GM18498 (cell line): ENCODE data around the gene HIPK4.
"Not testable (repeated sequence)": the region's sequence is repeated elsewhere in the genome, so short reads cannot be mapped to it uniquely, and the experiment has no call there.

ENCODE experiments used
- ATAC-seq: cut with Tn5 transposase; IDR thresholded peaks from one replicate; pipeline ENCODE4 v1.9.1; 2021; ENCODE audit warnings: mild to moderate bottlenecking, moderate library complexity; ENCODE audit not compliant: unreplicated experiment

HIPK4 gene

GRCh38 chr19:40418040-40418439, 28.1 kb upstream of the HIPK4 start:
- ATAC-seq = no peak

GRCh38 chr19:40417643-40417981, 27.6 kb upstream of the HIPK4 start:
- ATAC-seq = no peak

GRCh38 chr19:40416918-40417642, 27.1 kb upstream of the HIPK4 start:
- no peak for ATAC-seq

- no peak for ATAC-seq
Observed at GRCh38 chr19:40415768-40416167, 25.8 kb upstream of the HIPK4 start.

- ATAC-seq = no peak
Observed at GRCh38 chr19:40414542-40415535, 24.9 kb upstream of the HIPK4 start.

GRCh38 chr19:40413291-40413845, 23.4 kb upstream of the HIPK4 start, which contains the start of gene PRX:
PRX (minus strand) TSS chr19:40413378; CDS start chr19:40407932, 5,446 bp downstream.
- no peak for ATAC-seq

- no peak for ATAC-seq
Observed at GRCh38 chr19:40412866-40413265, 22.9 kb upstream of the HIPK4 start.

GRCh38 chr19:40411958-40412499, 22.0 kb upstream of the HIPK4 start:
- ATAC-seq = no peak

GRCh38 chr19:40411125-40411842, 21.3 kb upstream of the HIPK4 start:
- ATAC-seq = no peak

GRCh38 chr19:40410030-40410389, 20.0 kb upstream of the HIPK4 start:
- no peak for ATAC-seq

- ATAC-seq = not testable (repeated sequence)
Observed at GRCh38 chr19:40408598-40408925, 18.6 kb upstream of the HIPK4 start.

GRCh38 chr19:40407714-40408597, 18.0 kb upstream of the HIPK4 start:
- no peak for ATAC-seq

- peak; percentile 74 for ATAC-seq
Observed at GRCh38 chr19:40403262-40403984, 13.4 kb upstream of the HIPK4 start.

- no peak for ATAC-seq
Observed at GRCh38 chr19:40400559-40400958, 10.6 kb upstream of the HIPK4 start.

- ATAC-seq = no peak
Observed at GRCh38 chr19:40398417-40399131, 8.6 kb upstream of the HIPK4 start.

- ATAC-seq = no peak
Observed at GRCh38 chr19:40397568-40397906, 7.6 kb upstream of the HIPK4 start.

GRCh38 chr19:40396886-40397567, 7.0 kb upstream of the HIPK4 start:
- no peak for ATAC-seq

- no peak for ATAC-seq
Observed at GRCh38 chr19:40395956-40396355, 6.0 kb upstream of the HIPK4 start.
